Heart left ventricle (tissue), 16 donors: ENCODE results near the gene ST3GAL6. TPM values are rescaled to one million over a fixed set of nuclear protein-coding genes. Genes with fewer than 3 reads are reported as not detected.

Experiments used
- ATAC-seq, 4 donors: fragments of 200-7000 bp; cut with Tn5 transposase; one replicate each; pipeline ENCODE4 v1.9.1; 2020 to 2022; ENCODE audit warnings: moderate library complexity in 4 of 4, mild to moderate bottlenecking in 3 of 4, moderate number of reproducible peaks in 1 of 4
- DNase-seq, 5 donors: peaks; one replicate each; pipeline ENCODE4 v3.0.0-alpha.2; 2020
- H3K27ac ChIP-seq, 12 donors: fragments of 200-600 bp; sonication (generic) in 4 of 12; one replicate each; pipeline versions ENCODE4 v1.5.0 to v1.8.0; 2016 to 2022; ENCODE audit warnings: mild to moderate bottlenecking in 2 of 12
- H3K27me3 ChIP-seq, 9 donors: fragments of 200-600 bp; sonication (generic) in 2 of 9; one replicate each; pipeline versions ENCODE4 v1.5.1 to v1.8.0; 2016 to 2022; ENCODE audit warnings: mild to moderate bottlenecking in 3 of 9
- H3K36me3 ChIP-seq, 9 donors: fragments of 200-600 bp; sonication (generic) in 2 of 9; one replicate each; pipeline versions ENCODE4 v1.5.0 to v1.8.0; 2018 to 2022; ENCODE audit warnings: mild to moderate bottlenecking in 2 of 9
- H3K4me1 ChIP-seq, 12 donors: fragments of 200-600 bp; sonication (generic) in 4 of 12; one replicate each; pipeline versions ENCODE4 v1.5.0 to v1.8.0; 2016 to 2022; ENCODE audit warnings: mild to moderate bottlenecking in 3 of 12
- H3K4me3 ChIP-seq, 12 donors: fragments of 200-600 bp; sonication (generic) in 4 of 12; one replicate each; pipeline versions ENCODE4 v1.5.0 to v1.8.0; 2017 to 2022; ENCODE audit warnings: mild to moderate bottlenecking in 9 of 12, moderate library complexity in 4 of 12
- H3K9me3 ChIP-seq, 12 donors: fragments of 200-600 bp; sonication (generic) in 4 of 12; one replicate each; pipeline versions ENCODE4 v1.5.0 to v1.8.0; 2016 to 2022; ENCODE audit warnings: mild to moderate bottlenecking in 1 of 12
- POLR2A ChIP-seq, 2 donors: fragments of 450-650 bp; IDR thresholded peaks; one replicate each; pipeline ENCODE4 v1.6.1; 2017; ENCODE audit warnings: antibody characterized with exemption in 2 of 2, mild to moderate bottlenecking in 2 of 2, moderate library complexity in 2 of 2
- whole genome bisulfite sequencing, 4 donors: extraction: QIAGEN DNeasy Blood & Tissue Kit in 2 of 4; methylation state at CpG; one replicate each; pipeline versions ENCODE4 v1.1.5 to v1.1.7; 2013 to 2018; 5-methylcytosine and 5-hydroxymethylcytosine counted together
- intact Hi-C, 10 donors: fragments of 100-400 bp; cut with DNase I; formaldehyde crosslinking; loops; one replicate each; pipeline versions ENCODE4 v1.11.1 to v1.14.2; 2022
- polyA plus RNA-seq, 2 donors: library from polyadenylated mRNA; stranded (reverse); fragments of 200-250 nt; gene quantifications; one replicate each; pipeline ENCODE4 v1.2.3, GENCODE V29; 2013
- total RNA-seq, 9 donors: library from RNA; depleted of rRNA in 2 of 9; stranded (reverse); fragments of >200 nt in 2 of 9; fragmentation: NEBNext Ultra II Directional in 3 of 9; extraction: Animal tissue kit (Norgen Biotek cat#: 25700) in 3 of 9; gene quantifications; one replicate each; pipeline versions ENCODE4 v1.1.0 to v1.2.4, GENCODE V29; 2016 to 2023
- TF ChIP-seq, protein P1 (sequence below), 12 donors: fragments of 200-600 bp; sonication (generic) in 4 of 12; IDR thresholded peaks; one replicate each; pipeline versions ENCODE4 v1.5.0 to v1.8.0; 2018 to 2022; ENCODE audit warnings: antibody characterized with exemption in 12 of 12, mild to moderate bottlenecking in 5 of 12
- donor health status: ischemic (EF 13 %, LVEDD 7.1; RV severe dilation, severe dysfunction).
- donor health status: healthy with polysubstance abuse.
- donor health status: DM: no; HTN: yes; CAD: no.
- donor health status: DM: no; HTN: no; CAD: no.
- donor health status: ischemic (EF 25% LVEDD 6.9; RV normal size, moderate dysfunction).
- donor health status: ischemic (EF 25% LVEDD 5.7; RV mildly dilated, moderate dysfunction).
- donor health status: healthy.
- donor health status: DM: yes; HTN: yes; CAD: no.
- donor health status: ischemic (EF 35%, LVEDD 5.7; RV mildly dilated, moderate dysfunction).
- donor health status: nonischemic (EF 11% LVEDD 7.7; RV severe dilation, severe dysfunction).
- donor health status: DM: yes; HTN: yes; CAD: no.
- donor health status: PGD.
- donor health status: ischemic (EF 29% LVEDD 5.4; RV normal size, mild dysfunction).
- donor health status: nonischemic (EF 23%, LVEDD 6.1; RV moderate dilation, normal function).

The ST3GAL6 gene
- total and polyA plus RNA-seq, 11 donors: 35.3 to 95.9 (median 64.5) TPM

DNA sequence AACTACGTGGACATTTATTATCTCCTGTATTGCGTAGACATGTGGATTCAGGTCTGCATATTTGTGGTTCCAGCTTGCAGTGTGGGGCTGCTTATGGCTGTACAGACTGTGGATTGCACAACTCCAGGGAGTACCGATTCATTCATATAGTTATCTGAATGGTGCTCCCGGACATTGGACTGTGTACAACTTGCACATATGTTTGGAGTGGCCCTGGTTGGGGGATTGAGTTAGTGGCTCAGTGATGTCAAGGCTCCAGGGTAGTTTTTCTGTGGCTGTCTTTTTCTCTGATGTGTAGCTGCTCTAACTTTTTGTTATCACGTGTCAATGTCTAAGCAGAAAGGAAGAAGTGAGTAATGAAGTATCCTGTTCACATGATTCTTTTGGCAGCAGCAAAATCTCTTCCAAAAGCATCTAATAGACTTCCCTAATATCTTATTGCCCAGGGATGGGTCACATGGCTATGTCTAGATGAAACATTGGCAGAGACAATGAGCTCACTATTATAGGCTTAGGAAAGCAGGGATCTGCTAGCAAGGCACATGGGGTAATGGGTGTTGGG is 15.8 kb downstream of the ST3GAL6 start:
- peaks cover 0 to 58% (median 35%) of the 10 kb centered on the region in 9 donors for H3K36me3 ChIP-seq
- no peak for TF ChIP-seq POLR2A (IDR thresholded peaks at IDR 0.05)
- TF ChIP-seq, protein P1, sequence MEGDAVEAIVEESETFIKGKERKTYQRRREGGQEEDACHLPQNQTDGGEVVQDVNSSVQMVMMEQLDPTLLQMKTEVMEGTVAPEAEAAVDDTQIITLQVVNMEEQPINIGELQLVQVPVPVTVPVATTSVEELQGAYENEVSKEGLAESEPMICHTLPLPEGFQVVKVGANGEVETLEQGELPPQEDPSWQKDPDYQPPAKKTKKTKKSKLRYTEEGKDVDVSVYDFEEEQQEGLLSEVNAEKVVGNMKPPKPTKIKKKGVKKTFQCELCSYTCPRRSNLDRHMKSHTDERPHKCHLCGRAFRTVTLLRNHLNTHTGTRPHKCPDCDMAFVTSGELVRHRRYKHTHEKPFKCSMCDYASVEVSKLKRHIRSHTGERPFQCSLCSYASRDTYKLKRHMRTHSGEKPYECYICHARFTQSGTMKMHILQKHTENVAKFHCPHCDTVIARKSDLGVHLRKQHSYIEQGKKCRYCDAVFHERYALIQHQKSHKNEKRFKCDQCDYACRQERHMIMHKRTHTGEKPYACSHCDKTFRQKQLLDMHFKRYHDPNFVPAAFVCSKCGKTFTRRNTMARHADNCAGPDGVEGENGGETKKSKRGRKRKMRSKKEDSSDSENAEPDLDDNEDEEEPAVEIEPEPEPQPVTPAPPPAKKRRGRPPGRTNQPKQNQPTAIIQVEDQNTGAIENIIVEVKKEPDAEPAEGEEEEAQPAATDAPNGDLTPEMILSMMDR (IDR thresholded peaks at IDR 0.05): no peak
- peaks cover 0 to 60% (median 44%) of the 10 kb centered on the region in 12 donors for H3K4me1 ChIP-seq
- H3K9me3 ChIP-seq: no peaks in the 10 kb centered on the region
- DNase-seq (no peak), ATAC-seq (peak; percentile 44 to 80 (median 75))
- H3K4me3 ChIP-seq: no peak overlapping the region
- intact Hi-C loops: loop anchor here in 3 of 10 donors (5.0 kb wide), 1 partner anchor 47 kb away; no protein-coding TSS in a partner anchor
- H3K27ac ChIP-seq: peak overlapping the region in 11 of 12 donors; percentile 24 to 79 (median 49)
- H3K27me3 ChIP-seq: no peaks in the 10 kb centered on the region
- 14 to 21% (median 18%) methylated on average over 5 of the region's 5 CpGs for WGBS, 4 donors

DNA sequence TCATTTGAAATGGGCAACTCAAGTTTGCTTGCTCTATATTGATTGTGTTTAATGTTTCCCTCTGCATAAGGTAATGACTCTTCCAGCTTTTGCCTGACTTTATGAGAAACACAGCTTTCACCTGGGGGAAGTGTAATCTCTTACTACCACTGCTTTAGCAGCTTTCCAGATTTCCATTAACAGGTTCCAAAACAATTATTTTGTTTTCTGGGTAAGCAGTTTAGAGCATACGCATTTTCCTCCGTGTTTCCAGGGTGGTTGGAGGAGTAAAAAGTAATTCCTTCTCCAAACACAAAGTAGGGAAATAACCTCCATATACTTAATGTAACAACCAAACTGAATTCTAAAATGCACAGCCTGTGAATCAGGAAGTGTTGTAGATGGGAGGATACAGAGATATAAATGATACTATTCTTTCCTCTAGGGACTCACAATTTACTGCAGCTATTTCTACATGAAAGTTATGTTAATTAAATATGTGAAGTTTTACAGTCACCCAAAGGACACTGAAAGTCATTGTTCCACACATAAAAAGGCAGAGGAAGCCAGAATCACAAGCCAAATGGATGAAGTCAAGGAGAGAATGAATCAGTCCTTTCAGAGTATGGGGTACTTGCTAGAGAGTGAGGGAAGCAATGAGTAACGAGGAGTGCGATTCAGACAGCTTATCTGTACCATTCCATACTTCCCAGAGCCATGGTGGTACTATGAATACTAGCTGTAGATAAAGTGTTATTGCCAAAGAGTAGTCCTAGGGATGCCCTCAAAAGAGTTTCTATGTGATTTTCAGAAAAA is 16.6 kb downstream of the ST3GAL6 start:
- Histone ChIP-seq H3K27me3 (no peaks in the 10 kb centered on the region), H3K27ac (peak overlapping the region in 10 of 12 donors; percentile 3 to 79 (median 49)), H3K4me3 (no peak overlapping the region), H3K4me1 (peaks cover 0 to 68% (median 51%) of the 10 kb centered on the region in 12 donors), H3K9me3 (no peaks in the 10 kb centered on the region), H3K36me3 (peaks cover 0 to 55% (median 26%) of the 10 kb centered on the region in 9 donors)
- DNase-seq: no peak
- intact Hi-C loops: loop anchor here in 4 of 10 donors (5.0 kb wide), 1 partner anchor 47 kb away; no protein-coding TSS in a partner anchor
- 41 to 58% (median 50%) methylated on average over 4 of the region's 4 CpGs for WGBS, 4 donors
- TF ChIP-seq, protein P1 (IDR thresholded peaks at IDR 0.05): no peak
- no peak for TF ChIP-seq POLR2A (IDR thresholded peaks at IDR 0.05)
- ATAC-seq: peak in 2 of 4 donors; percentile 36

DNA sequence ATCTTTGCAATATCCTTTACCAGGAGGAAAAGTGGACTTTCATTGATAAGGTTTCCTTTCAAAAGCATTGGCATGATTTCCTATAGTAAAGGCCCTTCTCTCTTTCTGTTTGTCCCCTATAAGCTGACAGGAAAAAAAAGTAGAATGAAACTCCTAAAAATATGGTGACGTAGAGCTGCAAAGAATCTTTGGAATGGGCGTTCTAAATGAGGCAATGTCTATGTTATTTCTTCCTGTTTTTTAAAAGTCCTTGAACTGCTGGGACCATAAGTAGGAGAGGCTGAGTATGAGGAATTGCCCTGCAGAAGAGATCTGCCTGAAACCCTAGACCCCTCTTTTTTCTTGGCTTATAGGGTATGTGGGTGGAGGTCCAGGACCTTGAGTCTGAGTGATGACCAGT is 17.2 kb downstream of the ST3GAL6 start:
- Histone ChIP-seq H3K4me1 (peaks cover 0 to 71% (median 58%) of the 10 kb centered on the region in 12 donors), H3K36me3 (peaks cover 0 to 53% (median 24%) of the 10 kb centered on the region in 9 donors), H3K9me3 (no peaks in the 10 kb centered on the region), H3K4me3 (no peak overlapping the region), H3K27me3 (no peaks in the 10 kb centered on the region), H3K27ac (peak overlapping the region in 8 of 12 donors; percentile 24 to 79 (median 51))
- intact Hi-C loops: loop anchor here in 1 of 10 donors (5.0 kb wide), 1 partner anchor 48 kb away; no protein-coding TSS in a partner anchor
- 72 to 89% (median 75%) methylated on average over 2 of the region's 2 CpGs for WGBS, 4 donors
- no peak for TF ChIP-seq POLR2A (IDR thresholded peaks at IDR 0.05)
- TF ChIP-seq, protein P1 (IDR thresholded peaks at IDR 0.05): no peak
- DNase-seq: no peak
- ATAC-seq: no peak
